Fibroblast of skin of right biceps (primary cell): ENCODE data around the gene ATP5PD.
"Not testable (repeated sequence)": the region's sequence is repeated elsewhere in the genome, so short reads cannot be mapped to it uniquely, and the experiment has no call there.

Experiments used
- DNase-seq: peaks from one replicate; pipeline ENCODE4 v3.0.0-alpha.2; 2013

The ATP5PD gene

DNA sequence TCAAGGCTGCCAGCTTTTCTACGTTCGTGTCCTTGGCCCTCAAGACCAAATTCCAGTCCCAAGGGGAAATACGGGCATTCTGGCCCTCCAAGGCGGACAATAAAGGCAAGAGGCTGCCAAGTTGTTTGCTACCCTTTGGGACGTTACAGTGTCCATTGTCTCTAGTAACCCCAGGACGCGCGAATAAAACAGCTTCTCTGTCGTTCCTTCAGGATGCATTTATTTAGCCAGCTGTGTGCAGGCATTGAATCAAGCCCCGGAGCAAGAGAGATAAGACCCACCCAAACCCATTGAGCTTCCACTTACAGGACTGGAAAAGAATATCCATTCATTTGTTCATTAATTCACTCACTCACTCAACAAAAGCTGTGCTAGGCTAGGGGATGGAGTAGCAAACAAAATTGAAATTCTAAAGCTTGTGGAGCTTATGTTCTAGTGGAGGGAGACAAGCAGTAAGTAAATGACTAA is 33.6 kb downstream of the ATP5PD start:
- DNase-seq = no peak

DNA sequence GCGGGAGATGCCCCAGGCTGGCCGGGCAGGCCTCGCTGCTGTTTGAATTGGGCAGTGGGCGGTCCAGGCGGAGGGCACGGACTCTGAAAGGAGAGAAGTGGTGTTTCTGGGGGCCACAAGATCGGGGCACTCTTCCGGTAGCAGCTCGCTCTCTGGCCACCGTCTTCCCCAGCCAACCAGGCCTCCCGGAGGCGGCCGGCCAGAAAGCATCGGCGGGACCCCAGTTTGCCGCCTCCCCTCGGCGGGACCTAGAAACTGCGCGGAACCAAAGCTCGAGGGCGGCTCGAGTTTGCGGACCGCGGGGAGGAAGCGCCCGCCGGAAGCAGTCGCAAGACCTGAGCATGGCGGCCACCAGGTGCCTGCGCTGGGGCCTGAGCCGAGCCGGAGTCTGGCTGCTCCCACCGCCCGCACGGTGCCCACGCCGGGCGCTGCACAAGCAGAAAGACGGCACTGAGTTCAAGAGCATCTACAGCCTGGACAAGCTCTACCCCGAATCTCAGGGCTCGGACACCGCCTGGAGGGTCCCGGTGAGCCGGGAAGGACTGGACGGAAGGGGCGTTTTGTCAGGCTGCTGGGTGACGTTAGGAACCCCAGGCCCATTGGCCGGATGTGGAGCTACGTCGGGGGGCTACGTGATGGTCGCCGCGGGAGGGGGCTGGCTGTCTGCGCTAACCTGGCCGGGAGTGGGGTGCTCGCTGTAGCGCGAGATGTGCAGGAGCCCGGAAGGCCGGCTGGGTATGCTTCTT is 34.2 kb downstream of the ATP5PD start, which contains the start of gene MRPL58:
TSS of gene MRPL58 (plus strand) at position 325 of the 746 bp plus-strand sequence. CDS start at position 342, 17 bp downstream.
- peak; percentile 89 for DNase-seq

DNA sequence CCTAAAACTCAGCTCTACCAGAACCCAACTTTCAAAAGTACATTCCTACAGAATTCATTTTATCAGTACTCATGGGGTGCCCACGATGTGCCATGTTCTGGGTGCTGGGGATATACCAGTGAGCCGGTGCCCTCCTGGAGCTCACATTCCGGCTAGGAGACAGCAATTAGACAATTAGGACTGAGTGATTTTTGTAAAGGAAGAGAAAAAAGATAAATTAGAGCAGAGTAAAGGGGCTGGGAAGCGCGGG is 34.7 kb downstream of the ATP5PD start:
- no peak for DNase-seq

DNA sequence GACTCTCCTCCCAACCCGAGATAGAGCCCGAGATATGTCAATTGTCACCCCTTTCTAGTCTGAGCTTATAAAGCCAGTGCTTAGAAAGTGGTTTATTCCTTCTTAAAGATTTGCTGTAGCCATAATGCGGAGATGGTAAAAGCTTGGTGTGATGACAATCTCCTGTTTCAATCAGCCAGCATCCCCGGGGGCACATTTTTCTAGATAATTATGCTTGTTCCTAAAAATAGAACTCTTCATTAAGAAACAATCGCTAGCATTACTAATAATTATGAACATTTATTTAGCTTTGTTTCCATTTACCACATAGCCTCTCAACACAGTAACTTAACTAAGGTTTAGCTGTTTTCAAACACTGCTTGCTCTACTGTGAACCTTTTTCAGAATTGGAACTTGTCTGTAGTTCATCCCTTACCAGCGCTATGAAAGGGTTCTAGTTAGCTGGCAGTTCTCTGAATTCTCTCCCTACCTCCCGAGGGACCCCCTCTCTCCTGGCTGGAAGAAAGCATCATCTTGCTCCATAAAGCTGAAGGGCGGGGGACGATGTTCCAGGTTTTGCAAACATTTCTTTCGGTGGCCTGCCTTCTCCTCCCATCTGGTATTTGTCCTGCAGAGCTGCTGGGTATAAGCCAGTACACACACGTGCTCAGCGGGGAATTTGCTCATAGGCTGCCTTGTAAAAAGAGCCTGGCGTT is 35.2 kb downstream of the ATP5PD start:
- DNase-seq = peak; percentile 60

DNA sequence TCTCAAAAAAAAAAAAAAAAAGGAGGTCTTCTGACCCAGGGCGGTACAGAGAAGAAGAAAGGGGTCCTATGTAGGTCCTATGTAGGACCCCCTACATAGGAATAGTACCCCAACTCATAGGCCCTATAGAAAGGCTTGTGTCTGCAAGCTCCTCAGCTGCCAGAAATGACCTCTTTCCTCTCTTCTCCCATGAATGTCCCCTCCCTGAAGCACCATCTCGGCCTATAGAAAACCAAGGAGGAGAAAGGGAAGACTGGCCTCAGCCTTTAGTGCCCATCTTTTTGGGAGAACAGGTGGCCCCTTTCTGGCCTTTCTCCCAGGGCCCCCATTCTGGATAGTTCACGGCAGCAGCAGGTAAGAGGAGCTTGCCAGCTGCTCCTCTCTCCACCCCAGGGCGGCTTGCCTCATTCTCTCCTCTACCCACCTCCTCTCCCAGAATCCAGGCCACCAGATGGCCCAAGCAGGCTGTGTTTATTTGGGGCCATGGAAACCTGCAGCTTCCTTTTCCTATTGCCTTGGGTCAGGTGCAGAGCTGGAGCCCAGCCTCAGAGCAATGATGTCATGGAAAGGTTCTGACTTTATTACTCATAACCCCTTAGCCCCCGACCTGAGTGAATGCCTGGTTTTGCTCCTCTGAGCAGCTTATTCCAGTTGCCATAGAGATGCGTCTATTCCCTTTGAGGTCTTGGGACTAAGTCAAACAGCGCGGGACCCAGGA is 35.9 kb downstream of the ATP5PD start:
- peak; percentile 20 for DNase-seq

DNA sequence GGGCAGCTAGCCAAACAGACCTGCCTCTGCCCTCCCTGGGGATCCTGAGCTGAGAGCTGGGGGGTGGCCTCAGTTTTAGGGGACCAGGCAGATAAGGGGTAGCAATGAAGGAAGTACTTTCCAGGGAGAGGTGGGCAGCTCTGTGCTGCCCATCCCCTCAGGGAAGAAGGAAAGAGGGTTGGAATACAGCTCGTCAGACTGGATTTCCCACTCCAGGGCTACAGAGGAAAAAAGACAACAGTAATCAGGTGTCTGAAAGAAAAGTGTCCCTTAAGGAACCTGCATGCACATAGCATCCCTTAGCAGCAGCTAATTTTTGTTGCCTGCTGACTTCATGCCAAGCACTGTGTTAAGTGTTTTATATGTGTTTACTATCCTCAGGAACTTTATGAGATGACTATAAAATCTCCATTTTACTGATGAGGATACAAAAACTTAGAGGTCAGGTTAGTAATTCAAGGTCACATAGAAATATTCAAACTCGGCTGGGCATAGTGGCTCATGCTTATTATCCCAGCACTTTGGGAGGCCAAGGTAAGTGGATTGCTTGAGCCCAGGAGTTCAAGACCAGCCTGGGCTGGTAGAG is 37.5 kb downstream of the ATP5PD start:
- no peak for DNase-seq

DNA sequence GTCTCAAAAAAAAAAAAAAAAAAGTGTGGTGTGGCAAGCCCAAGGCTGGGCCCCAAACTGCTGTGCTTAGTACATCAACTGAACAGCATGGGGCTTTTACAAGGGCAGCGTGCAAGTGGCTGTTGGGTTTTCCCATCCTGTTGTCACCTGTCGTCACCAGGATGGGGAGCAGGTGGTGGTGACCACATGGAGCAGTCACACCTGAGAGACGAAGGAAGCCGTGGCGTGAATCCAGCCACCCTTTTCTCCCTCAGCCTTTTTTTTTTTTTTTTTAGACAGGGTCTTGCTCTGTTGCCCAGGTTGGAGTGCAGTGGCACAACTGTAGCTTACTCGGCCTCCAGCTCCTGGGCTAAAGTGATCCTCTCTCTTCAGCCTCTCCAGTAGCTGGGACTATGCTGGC is 38.4 kb downstream of the ATP5PD start:
- no peak for DNase-seq

DNA sequence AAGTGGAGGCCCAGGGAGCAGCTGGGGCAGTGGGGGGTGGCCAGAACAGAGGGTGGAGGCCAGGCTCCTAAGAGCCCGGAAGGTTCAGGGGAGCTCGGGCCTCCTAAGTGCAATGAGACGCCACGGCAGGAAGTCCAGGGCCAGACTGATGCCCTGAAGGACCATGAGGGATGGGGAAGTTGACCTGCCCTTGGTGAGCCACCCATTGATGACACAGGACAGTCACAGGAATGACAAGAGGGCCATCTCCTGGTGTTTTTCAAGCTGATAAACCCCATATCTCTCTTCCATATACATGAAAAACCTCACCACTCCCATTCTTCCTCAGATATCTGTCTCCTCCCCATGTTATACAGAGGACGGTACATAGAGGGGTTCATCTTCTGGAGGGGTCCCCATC is 40.1 kb downstream of the ATP5PD start:
- no peak for DNase-seq

DNA sequence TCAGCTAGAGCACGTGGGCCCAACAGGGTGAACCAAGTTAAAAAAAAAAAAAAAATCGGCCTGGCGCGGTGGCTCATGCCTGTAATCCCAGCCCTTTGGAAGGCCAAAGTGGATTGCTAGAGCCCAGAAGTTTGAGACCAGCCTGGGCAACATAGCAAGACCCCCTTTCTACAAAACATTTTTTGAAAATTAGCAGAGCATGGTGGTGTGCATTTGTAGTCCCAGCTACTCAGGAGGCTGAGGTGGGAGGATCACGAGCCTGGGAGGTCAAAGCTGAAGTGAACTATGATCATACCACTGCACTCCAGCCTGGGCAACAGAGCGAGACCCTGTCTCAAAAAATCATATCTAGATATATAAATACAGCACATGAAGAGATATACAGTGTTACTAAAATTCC is 40.7 kb downstream of the ATP5PD start:
- not testable (repeated sequence) for DNase-seq

DNA sequence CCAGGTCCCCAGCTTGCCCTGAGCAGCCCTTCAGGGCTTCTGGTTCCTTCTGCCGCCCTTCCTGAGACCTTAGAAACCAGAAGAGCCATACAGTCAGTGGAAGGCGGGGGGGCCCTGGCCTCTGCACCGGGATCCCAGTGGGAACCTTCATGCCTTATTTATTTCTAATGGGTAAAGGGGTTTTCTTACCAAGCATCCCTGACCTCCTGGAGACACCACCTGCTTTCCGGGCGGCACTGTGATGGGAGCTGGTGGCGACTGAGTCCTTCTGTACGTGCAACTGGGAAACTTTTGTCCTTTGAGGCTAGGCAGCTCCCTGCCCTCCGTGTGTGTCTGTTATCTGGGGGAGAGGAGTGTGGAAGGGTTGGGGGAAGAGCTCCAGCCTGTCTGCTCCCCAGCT is 41.5 kb downstream of the ATP5PD start:
- DNase-seq = no peak

DNA sequence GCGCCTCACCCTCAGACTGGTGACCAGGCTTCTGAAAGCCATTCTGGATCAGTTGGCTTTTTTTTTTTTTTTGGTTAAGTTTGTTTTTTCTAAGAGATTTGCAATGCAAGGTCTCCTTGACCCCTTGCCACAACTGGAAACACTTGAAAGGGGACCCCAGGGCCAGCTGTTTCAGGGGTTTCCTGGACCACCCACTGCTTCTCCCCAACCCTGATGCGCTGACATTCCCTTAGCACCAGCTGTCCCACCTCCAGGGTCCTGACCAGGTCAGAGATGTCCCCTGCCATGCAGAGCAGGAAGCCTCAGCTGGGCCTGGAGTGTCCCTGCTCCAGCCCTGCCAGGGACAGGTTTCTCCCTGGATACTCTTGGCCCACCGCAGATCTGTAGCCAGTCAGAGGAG is 42.4 kb downstream of the ATP5PD start:
- no peak for DNase-seq

DNA sequence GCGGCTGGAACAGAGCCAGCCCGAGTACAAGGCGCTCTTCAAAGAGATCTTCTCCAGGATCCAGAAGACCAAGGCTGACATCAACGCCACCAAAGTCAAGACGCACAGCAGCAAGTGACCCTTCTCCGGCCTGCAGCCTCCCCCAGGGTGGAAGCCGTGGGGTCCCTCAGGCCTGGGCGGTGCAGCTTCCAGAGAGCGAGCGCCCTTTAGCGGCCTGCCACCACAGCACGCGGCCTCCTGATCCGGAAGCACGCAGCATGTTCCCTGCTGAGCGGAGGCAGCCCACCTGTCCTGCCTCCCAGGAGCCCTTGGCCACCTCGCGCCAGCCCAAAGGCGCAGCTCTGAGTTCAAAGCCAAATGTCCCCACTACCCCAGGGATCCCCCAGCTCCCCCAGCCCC is 42.8 kb downstream of the ATP5PD start:
- DNase-seq = no peak

DNA sequence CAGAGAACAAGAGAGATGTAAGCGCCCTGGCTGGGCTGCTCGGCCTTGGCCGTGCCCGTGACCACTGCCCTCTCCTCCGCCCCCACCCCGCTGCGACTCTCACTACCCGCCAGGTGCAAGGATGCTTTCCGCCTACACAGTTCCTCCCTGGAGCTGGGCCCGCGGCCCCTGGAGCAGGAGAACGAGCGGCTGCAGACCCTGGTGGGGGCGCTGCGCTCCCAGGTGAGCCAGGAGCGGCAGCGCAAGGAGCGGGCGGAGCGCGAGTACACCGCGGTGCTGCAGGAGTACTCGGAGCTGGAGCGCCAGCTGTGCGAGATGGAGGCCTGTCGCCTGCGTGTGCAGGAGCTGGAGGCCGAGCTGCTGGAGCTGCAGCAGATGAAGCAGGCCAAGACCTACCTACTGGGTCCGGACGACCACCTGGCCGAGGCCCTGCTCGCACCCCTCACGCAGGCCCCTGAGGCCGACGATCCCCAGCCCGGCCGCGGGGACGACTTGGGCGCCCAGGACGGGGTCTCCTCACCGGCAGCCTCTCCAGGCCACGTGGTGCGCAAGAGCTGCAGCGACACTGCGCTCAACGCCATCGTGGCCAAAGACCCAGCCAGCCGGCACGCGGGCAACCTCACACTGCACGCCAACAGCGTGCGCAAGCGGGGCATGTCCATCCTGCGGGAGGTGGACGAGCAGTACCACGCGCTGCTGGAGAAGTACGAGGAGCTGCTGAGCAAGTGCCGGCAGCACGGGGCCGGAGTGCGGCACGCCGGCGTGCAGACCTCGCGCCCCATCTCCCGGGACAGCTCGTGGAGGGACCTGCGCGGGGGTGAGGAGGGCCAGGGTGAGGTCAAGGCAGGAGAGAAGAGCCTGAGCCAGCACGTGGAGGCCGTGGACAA is 43.5 kb downstream of the ATP5PD start:
- DNase-seq = no peak

DNA sequence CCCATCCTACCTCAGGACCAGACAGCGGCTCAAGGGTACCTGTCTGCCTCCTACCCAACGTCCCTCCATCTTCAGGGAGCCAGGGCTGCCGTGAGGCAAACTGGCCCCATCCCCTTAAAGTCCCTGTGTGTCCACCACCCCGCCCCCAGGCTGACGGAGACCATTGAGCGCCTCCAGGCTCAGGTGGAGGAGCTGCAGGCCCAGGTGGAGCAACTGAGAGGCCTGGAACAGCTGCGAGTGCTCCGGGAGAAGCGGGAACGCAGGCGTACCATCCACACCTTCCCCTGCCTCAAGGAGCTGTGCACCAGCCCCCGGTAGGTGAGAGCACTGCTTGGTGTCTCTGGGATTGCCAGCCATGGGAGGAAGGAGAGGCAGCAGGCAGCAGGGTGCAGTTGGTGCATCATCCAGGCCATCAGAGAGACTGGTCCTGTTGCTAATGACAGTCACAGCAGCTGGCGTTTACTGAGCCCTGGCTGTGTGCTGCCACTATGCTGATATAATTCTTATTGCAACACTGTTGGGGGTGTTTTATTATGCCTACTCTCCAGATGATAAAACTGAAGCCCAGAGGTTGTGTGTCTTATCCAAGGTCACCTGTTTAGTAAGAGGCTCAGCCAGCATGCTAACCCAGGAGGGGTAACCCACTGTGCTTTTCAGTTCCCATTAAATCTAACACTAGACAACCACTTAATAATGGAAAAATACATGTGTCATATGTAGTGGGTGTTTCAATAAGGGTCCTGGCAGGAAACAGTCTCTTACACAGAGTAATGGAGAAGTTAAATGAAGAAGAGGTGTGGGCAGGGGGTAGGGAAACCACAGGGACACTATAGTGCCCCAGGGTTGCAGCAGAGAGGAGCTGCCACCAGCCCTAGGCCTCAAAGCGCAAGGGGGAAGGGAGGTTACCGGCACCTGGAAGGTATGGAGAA is 44.6 kb downstream of the ATP5PD start:
- no peak for DNase-seq

DNA sequence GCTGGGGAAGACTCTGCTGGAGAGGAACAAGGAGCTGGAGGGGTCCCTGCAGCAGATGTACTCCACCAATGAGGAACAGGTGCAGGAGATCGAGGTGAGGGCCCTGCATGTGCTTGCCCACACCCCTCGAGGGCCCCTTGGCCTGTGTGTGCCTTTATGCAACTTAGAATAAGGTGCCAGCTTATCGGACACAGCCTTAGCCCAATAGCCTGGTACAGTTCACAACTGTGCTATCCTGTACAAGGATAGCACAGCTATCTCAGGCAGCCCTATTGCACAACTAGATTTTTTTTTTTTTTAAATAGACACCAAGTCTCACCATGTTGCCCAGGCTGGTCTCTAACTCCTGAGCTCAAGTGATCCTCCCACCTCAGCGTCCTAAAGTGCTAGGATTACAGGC is 47.2 kb downstream of the ATP5PD start:
- DNase-seq = no peak

DNA sequence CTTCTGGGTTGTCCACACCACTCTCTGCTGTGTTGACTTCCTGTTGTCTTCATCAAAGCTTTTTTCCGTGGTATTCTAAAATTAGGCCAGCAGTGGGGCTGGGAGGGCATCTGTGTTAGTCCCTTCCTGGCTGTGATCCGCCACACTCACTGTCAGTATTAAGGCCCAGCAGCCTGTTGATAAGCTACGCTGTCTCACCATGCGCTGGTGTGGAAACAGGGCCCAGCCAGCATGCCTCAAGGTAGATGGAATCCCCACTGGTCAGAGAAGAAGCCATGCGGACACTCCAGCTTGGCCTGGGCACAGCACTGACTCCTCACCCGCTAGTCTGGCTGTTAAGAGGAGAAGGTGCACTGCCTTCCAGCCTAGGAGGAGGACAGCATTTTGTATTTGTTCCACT is 48.0 kb downstream of the ATP5PD start:
- no peak for DNase-seq

DNA sequence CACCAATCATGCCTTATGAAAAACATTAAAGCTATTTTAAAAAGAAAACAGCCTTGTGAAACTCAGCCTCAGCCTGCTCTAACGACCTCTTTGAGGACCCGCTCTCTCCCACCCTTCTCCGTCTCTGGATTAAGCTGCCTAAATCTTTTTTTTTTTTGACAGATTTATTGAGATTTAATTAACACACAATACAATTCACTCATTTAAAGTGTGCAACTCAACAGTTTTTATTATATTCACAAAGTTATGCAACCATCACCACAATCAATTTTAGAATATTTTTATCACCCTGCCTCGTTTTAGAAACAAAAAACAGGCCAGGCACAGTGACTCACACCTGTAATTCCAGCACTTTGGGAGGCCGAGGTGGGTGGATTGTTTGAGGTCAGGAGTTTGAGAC is 50.9 kb downstream of the ATP5PD start:
- DNase-seq = no peak

DNA sequence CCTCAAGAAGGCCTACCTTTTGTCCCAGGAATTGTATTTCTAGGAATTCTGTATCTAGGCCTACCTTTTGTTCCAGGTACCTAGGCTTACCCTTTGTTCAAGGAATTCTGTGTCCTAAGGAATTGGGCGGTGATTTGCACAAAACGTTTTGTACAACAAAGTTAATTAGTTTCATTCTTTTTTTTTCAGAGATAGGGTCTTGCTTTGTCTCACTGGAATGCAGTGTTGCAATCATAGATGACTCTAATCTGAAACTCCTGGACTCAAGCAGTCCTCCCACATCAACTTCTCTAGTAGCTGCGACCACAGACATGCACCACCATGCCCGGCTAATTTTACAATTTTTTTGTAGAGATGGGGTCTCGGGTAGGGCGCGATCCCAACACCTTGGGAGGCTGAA is 52.3 kb downstream of the ATP5PD start:
- DNase-seq = peak; percentile 62

DNA sequence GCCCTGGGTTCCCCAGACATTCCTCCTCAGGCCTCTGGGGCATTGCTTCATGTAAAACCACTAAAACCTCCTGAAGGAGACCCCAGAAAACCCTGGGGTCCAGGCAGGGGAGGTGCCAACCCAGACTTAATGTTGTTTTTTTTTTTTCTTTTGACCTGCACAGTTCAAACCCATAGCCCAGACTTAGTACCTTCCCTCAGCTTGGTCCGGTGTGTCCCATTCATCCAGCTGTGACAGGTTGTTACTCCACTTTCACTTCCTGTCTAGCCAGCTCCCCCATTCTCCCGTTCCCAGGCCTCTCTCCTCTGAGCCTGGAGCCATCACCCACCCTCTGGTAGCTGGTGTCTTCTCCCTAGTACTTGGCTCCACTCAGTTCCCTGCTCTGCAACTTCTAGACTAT is 54.5 kb downstream of the ATP5PD start:
- no peak for DNase-seq

DNA sequence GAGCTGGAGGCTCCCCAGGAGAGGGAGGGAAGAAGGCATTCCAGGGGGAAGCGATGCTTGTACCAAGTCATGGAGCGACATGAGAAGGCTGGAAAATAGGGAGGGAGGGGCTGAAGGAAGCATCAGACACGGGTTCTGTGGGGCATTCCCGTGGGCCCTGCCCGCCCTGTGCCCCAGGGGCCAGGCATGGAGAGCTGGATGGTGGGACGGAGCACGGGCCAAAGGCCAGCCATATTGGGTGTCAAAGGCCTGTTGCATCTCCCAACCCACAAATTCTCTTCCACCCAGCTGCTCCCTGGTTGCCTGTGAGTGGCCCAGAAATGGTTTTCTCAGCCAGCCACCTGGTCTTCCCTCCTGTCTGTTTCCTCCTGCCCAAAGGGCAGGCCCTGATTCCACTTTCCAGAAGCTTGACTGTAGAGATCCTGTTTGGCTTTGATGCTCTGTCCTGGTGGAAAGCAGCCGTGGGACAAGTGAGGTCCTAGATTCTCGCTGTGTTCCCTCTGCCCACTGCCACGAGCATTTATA is 56.1 kb downstream of the ATP5PD start:
- no peak for DNase-seq
